ENCODE data around the gene LRRC8C. TPM values are rescaled to one million over a fixed set of nuclear protein-coding genes. Genes with fewer than 3 reads are reported as not detected.
A peak's percentile ranks its signal among the peaks of the same experiment; 100 is the strongest.

The LRRC8C gene
- total RNA-seq, 2 experiments from 2014 or later: 38.2 to 41.8 TPM

- H3K4me1 Mint-ChIP-seq: peaks cover 61% of the 10 kb centered on the region
- POLR2A ChIA-PET: interaction anchor here (2.0 to 11.1 kb wide), 4 partner anchors 20 to 133 kb away, joined by 4 to 98 read pairs (median 46); partner anchors contain the start of gene LRRC8B
- peaks cover 13% of the 10 kb centered on the region for H3K36me3 Mint-ChIP-seq
- no peaks in the 10 kb centered on the region for H3K27me3 Mint-ChIP-seq
- DNase-seq (no peak), ATAC-seq (ENCODE audit: low read depth) (no peak)
- peak overlapping the region; percentile 43 for H3K4me3 Mint-ChIP-seq
- H3K27ac Mint-ChIP-seq: peak overlapping the region; percentile 62
- no peaks in the 10 kb centered on the region for H3K9me3 Mint-ChIP-seq
Observed at GRCh38 chr1:89630048-89630447, 2.9 kb upstream of the LRRC8C start.

GRCh38 chr1:89631816-89632656 lies 884 bp upstream of the LRRC8C start:
- Mint-ChIP-seq H3K9me3 (no peaks in the 10 kb centered on the region), H3K27ac (peak overlapping the region; percentile 92), H3K4me3 (peak overlapping the region; percentile 94), H3K36me3 (peaks cover 17% of the 10 kb centered on the region), H3K4me1 (peaks cover 65% of the 10 kb centered on the region), H3K27me3 (no peaks in the 10 kb centered on the region)
- POLR2A ChIA-PET: interaction anchor here (0.7 to 11.1 kb wide), 12 partner anchors 8 to 135 kb away, joined by 3 to 98 read pairs (median 6); no protein-coding TSS in a partner anchor
- ATAC-seq (ENCODE audit: low read depth): no peak
- DNase-seq: no peak

- ATAC-seq (ENCODE audit: low read depth): peak; percentile 44
- H3K36me3 Mint-ChIP-seq: peaks cover 24% of the 10 kb centered on the region
- H3K27ac Mint-ChIP-seq: peak overlapping the region; percentile 92
- H3K9me3 Mint-ChIP-seq: no peaks in the 10 kb centered on the region
- POLR2A ChIA-PET: interaction anchor here (0.6 to 11.1 kb wide), 14 partner anchors 9 to 133 kb away, joined by 3 to 98 read pairs (median 5); no protein-coding TSS in a partner anchor
- no peaks in the 10 kb centered on the region for H3K27me3 Mint-ChIP-seq
- H3K4me1 Mint-ChIP-seq: peaks cover 65% of the 10 kb centered on the region
- peak overlapping the region; percentile 95 for H3K4me3 Mint-ChIP-seq
- peak; percentile 82 for DNase-seq
Observed at GRCh38 chr1:89633248-89633799, 404 bp downstream of the LRRC8C start.

GRCh38 chr1:89633800-89634625 lies 1.1 kb downstream of the LRRC8C start:
- peak overlapping the region; percentile 95 for H3K4me3 Mint-ChIP-seq
- peaks cover 59% of the 10 kb centered on the region for H3K4me1 Mint-ChIP-seq
- H3K9me3 Mint-ChIP-seq: no peaks in the 10 kb centered on the region
- DNase-seq (peak; percentile 50), ATAC-seq (ENCODE audit: low read depth) (no peak)
- H3K27ac Mint-ChIP-seq: peak overlapping the region; percentile 92
- H3K27me3 Mint-ChIP-seq: no peaks in the 10 kb centered on the region
- POLR2A ChIA-PET: interaction anchor here (0.6 to 11.1 kb wide), 9 partner anchors 21 to 129 kb away, joined by 3 to 98 read pairs (median 9); no protein-coding TSS in a partner anchor
- peaks cover 20% of the 10 kb centered on the region for H3K36me3 Mint-ChIP-seq

- Mint-ChIP-seq H3K4me3 (peak overlapping the region; percentile 68), H3K9me3 (no peaks in the 10 kb centered on the region), H3K27ac (peak overlapping the region; percentile 0), H3K27me3 (no peaks in the 10 kb centered on the region), H3K36me3 (peaks cover 21% of the 10 kb centered on the region), H3K4me1 (peaks cover 49% of the 10 kb centered on the region)
- POLR2A ChIA-PET: interaction anchor here (0.9 to 11.1 kb wide), 4 partner anchors 17 to 127 kb away, joined by 3 to 98 read pairs (median 33); no protein-coding TSS in a partner anchor
- DNase-seq (no peak), ATAC-seq (ENCODE audit: low read depth) (no peak)
Observed at GRCh38 chr1:89635825-89636815, 3.2 kb downstream of the LRRC8C start.

GRCh38 chr1:89637496-89637895 lies 4.6 kb downstream of the LRRC8C start:
- peaks cover 32% of the 10 kb centered on the region for H3K36me3 Mint-ChIP-seq
- ATAC-seq (ENCODE audit: low read depth): no peak
- POLR2A ChIA-PET: interaction anchor here (0.8 kb wide), 1 partner anchor 125 kb away, joined by 3 read pairs; no protein-coding TSS in a partner anchor
- H3K27me3 Mint-ChIP-seq: no peaks in the 10 kb centered on the region
- H3K9me3 Mint-ChIP-seq: no peaks in the 10 kb centered on the region
- no peak for DNase-seq
- peak overlapping the region; percentile 46 for H3K27ac Mint-ChIP-seq
- peaks cover 42% of the 10 kb centered on the region for H3K4me1 Mint-ChIP-seq
- H3K4me3 Mint-ChIP-seq: peak overlapping the region; percentile 33

GRCh38 chr1:89640440-89640839 lies 7.5 kb downstream of the LRRC8C start:
- Mint-ChIP-seq H3K4me3 (no peak overlapping the region), H3K4me1 (peaks cover 45% of the 10 kb centered on the region), H3K36me3 (peaks cover 43% of the 10 kb centered on the region), H3K27ac (no peak overlapping the region), H3K9me3 (peaks cover 5% of the 10 kb centered on the region), H3K27me3 (no peaks in the 10 kb centered on the region)
- POLR2A ChIA-PET: no interaction called here
- DNase-seq: no peak
- no peak for ATAC-seq (ENCODE audit: low read depth)

GRCh38 chr1:89641781-89642180 lies 8.9 kb downstream of the LRRC8C start:
- POLR2A ChIA-PET: no interaction called here
- no peaks in the 10 kb centered on the region for H3K27me3 Mint-ChIP-seq
- H3K4me3 Mint-ChIP-seq: no peak overlapping the region
- H3K4me1 Mint-ChIP-seq: peaks cover 35% of the 10 kb centered on the region
- ATAC-seq (ENCODE audit: low read depth) (no peak), DNase-seq (no peak)
- peaks cover 50% of the 10 kb centered on the region for H3K36me3 Mint-ChIP-seq
- H3K9me3 Mint-ChIP-seq: peaks cover 8% of the 10 kb centered on the region
- no peak overlapping the region for H3K27ac Mint-ChIP-seq

- ATAC-seq (ENCODE audit: low read depth) (no peak), DNase-seq (no peak)
- Mint-ChIP-seq H3K27me3 (no peaks in the 10 kb centered on the region), H3K27ac (no peak overlapping the region), H3K36me3 (peaks cover 50% of the 10 kb centered on the region), H3K4me3 (no peak overlapping the region), H3K9me3 (peaks cover 8% of the 10 kb centered on the region), H3K4me1 (peaks cover 25% of the 10 kb centered on the region)
- POLR2A ChIA-PET: interaction anchor here (1.4 kb wide), 1 partner anchor 12 kb away, joined by 3 read pairs; no protein-coding TSS in a partner anchor
Observed at GRCh38 chr1:89643577-89643976, 10.7 kb downstream of the LRRC8C start.

GRCh38 chr1:89644119-89644814 lies 11.3 kb downstream of the LRRC8C start:
- no peak for ATAC-seq (ENCODE audit: low read depth)
- Mint-ChIP-seq H3K27ac (no peak overlapping the region), H3K36me3 (peaks cover 50% of the 10 kb centered on the region), H3K9me3 (peaks cover 8% of the 10 kb centered on the region), H3K27me3 (no peaks in the 10 kb centered on the region), H3K4me3 (no peak overlapping the region), H3K4me1 (peaks cover 26% of the 10 kb centered on the region)
- POLR2A ChIA-PET: interaction anchor here (1.4 kb wide), 1 partner anchor 12 kb away, joined by 3 read pairs; no protein-coding TSS in a partner anchor
- DNase-seq: no peak

GRCh38 chr1:89646259-89646658 lies 13.3 kb downstream of the LRRC8C start:
- POLR2A ChIA-PET: no interaction called here
- no peak overlapping the region for H3K27ac Mint-ChIP-seq
- H3K27me3 Mint-ChIP-seq: no peaks in the 10 kb centered on the region
- H3K4me1 Mint-ChIP-seq: peaks cover 35% of the 10 kb centered on the region
- no peak overlapping the region for H3K4me3 Mint-ChIP-seq
- no peak for DNase-seq
- H3K9me3 Mint-ChIP-seq: peaks cover 8% of the 10 kb centered on the region
- H3K36me3 Mint-ChIP-seq: peaks cover 59% of the 10 kb centered on the region
- no peak for ATAC-seq (ENCODE audit: low read depth)
